Osteocyte (in vitro differentiated cells): ENCODE results near the gene L3MBTL2. TPM values are rescaled to one million over a fixed set of nuclear protein-coding genes. Genes with fewer than 3 reads are reported as not detected.

ENCODE experiments used
- DNase-seq: peaks from one replicate; pipeline ENCODE4 v3.0.0; 2021; ENCODE audit warnings: mixed read lengths; ENCODE audit not compliant: unreplicated experiment; ENCODE audit errors: extremely low spot score
- H3K27ac Mint-ChIP-seq: one replicate; pipeline ENCODE4 v1.8.0; 2021; ENCODE audit warnings: mild to moderate bottlenecking, mixed read lengths; ENCODE audit not compliant: unreplicated experiment
- H3K27me3 Mint-ChIP-seq: one replicate; pipeline ENCODE4 v1.8.0; 2021; ENCODE audit warnings: mixed read lengths; ENCODE audit not compliant: unreplicated experiment
- H3K36me3 Mint-ChIP-seq: one replicate; pipeline ENCODE4 v1.8.0; 2021; ENCODE audit warnings: mixed read lengths; ENCODE audit not compliant: unreplicated experiment
- H3K4me1 Mint-ChIP-seq: one replicate; pipeline ENCODE4 v1.8.0; 2021; ENCODE audit warnings: mixed read lengths; ENCODE audit not compliant: unreplicated experiment
- H3K4me3 Mint-ChIP-seq: one replicate; pipeline ENCODE4 v1.8.0; 2021; ENCODE audit warnings: mild to moderate bottlenecking, moderate library complexity, mixed read lengths; ENCODE audit not compliant: unreplicated experiment
- H3K9me3 Mint-ChIP-seq: one replicate; pipeline ENCODE4 v1.8.0; 2021; ENCODE audit warnings: mixed read lengths; ENCODE audit not compliant: unreplicated experiment
- CTCF ChIP-seq: fragments of 200-600 bp; sonication (generic); IDR thresholded peaks from 2 replicates; pipeline ENCODE4 v1.5.0; 2021; ENCODE audit warnings: antibody characterized with exemption, mild to moderate bottlenecking, moderate library complexity
- total RNA-seq: library from RNA; stranded (reverse); gene quantifications from 2 replicates; pipeline ENCODE4 v1.2.1, GENCODE V29; 2021

Gene L3MBTL2
- total RNA-seq, 1 donor from 2014 or later: 25.9 TPM

DNA sequence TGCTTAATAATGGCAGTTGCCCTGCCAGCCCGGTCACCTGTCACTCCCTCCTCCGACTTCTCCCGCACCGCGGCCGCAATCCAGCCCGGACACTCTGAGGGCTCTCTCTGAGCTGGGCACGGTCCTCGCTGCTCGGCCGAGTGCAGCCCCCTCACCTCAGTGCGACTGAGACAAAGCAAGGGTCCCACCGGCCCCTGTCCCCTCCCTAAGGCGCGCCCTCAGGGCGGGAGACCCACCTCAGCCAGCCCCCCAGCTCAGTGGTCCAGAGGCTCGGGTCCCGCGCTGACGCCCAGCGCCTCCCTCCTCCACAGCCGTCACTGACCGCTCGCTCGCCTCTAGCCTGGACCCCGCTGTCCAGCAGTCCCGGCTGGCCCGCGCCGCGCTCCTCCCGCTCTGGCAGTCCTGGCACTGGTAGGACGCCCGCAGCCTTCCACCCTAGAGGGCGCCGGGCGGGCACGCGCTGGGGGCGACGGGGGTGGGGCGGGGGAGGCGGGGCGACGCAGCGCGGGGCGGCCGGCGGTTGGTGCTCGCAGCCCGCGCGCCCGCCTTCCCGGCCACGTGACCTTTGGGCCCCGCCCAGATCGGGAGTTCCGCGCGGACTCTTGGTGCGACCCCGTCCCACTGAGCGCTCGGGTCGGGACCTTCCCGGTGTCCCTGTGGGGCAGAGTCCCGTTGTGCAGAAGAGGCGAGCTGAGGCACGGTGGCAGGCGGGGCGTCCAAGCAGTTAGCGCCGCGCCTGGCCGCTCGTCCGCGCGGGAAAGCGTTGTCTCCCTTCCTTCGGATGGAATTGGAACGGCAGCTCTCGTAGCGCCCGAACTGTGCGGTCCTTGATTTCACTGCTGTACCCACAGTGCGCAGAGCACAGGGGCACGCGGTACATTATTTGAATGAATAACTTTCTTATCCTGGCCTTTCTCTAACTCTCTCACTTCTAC, 7.8 kb upstream of the L3MBTL2 start:
- no peak for TF ChIP-seq CTCF
- Mint-ChIP-seq H3K27me3 (peaks cover 10% of the 10 kb centered on the region), H3K9me3 (no peaks in the 10 kb centered on the region), H3K27ac (no peak overlapping the region), H3K36me3 (no peaks in the 10 kb centered on the region), H3K4me3 (peak overlapping the region; percentile 87), H3K4me1 (peaks cover 12% of the 10 kb centered on the region)
- DNase-seq: peak; percentile 89

DNA sequence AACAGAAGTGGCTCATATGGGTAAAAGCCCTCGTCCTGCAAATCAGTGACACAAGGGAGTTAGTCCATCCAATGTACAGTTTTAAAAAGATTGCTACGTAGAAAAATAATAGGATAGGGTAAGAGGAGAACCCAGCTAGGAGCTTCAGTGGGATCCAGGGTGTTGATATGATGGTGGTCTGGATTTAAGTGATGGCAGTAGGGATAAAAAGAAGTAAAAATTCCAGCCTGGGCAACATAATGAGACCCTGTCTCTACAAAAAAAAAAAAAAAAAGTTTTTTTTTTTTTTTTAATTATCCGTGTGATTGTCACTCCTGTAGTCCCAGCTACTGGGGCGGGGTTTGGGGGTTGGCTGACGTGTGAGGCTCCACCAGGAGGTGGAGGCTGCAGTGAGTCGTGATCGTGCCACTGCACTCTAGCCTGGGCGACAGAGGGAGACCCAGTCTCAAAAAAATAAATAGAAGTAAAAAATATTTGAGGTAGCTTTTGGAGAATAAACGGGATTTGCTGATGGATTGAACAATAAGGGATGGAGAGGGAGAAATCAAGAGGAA, 7.0 kb upstream of the L3MBTL2 start:
- Mint-ChIP-seq H3K4me3 (peak overlapping the region; percentile 87), H3K36me3 (no peaks in the 10 kb centered on the region), H3K27ac (no peak overlapping the region), H3K9me3 (no peaks in the 10 kb centered on the region), H3K27me3 (peaks cover 10% of the 10 kb centered on the region), H3K4me1 (peaks cover 12% of the 10 kb centered on the region)
- no peak for DNase-seq
- TF ChIP-seq CTCF: no peak

DNA sequence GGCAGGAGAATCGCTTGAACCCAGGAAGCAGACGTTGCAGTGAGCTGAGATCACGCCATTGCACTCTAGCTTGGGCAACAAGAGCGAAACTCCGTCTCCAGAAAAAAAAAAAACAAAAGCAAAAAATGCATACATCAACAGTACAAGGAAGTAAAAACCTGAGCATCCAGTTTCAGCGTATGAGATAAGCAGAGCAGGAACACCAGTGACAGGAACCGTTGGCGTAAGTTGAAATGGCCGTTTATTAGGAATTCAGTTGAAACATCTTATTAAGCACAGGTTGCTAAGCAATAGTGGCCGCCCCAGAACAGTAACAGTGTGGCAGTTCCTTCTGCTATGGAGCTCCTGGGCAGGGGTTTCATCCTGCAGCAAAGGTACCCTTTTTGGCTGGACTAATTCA, 4.0 kb upstream of the L3MBTL2 start:
- no peak overlapping the region for H3K27ac Mint-ChIP-seq

GRCh38 chr22:41203118-41203517, 2.0 kb upstream of the L3MBTL2 start:
- Mint-ChIP-seq H3K27ac (no peak overlapping the region), H3K36me3 (no peaks in the 10 kb centered on the region), H3K9me3 (no peaks in the 10 kb centered on the region), H3K4me3 (no peak overlapping the region), H3K4me1 (peaks cover 20% of the 10 kb centered on the region), H3K27me3 (peaks cover 18% of the 10 kb centered on the region)
- no peak for TF ChIP-seq CTCF
- no peak for DNase-seq

More for the DNA sequence above, 4.0 kb upstream of the L3MBTL2 start:
- TF ChIP-seq CTCF: no peak
- peaks cover 26% of the 10 kb centered on the region for H3K4me1 Mint-ChIP-seq
- no peak for DNase-seq
- H3K36me3 Mint-ChIP-seq: no peaks in the 10 kb centered on the region
- no peak overlapping the region for H3K4me3 Mint-ChIP-seq
- peaks cover 18% of the 10 kb centered on the region for H3K27me3 Mint-ChIP-seq
- no peaks in the 10 kb centered on the region for H3K9me3 Mint-ChIP-seq

DNA sequence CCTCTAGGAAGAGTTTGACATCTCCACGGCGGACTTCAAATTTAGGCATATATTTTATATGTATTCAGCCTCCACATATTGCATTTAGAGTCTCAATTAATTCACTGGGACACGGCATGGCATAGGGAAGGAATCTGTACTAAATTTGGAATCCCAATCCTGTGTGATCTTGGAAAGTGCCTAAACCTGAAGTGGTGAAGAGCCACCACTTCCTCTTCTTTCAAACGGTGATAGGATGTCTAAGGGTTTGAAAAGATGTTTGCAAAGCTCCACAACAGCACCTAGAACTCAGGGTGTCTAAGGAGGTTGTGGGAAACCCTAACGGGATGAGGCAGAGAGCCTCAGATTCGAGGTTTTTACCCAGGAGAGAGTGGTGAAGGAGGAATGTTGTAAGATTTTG, 1.0 kb upstream of the L3MBTL2 start:
- Mint-ChIP-seq H3K4me1 (peaks cover 17% of the 10 kb centered on the region), H3K36me3 (peaks cover 3% of the 10 kb centered on the region), H3K9me3 (no peaks in the 10 kb centered on the region), H3K27me3 (peaks cover 18% of the 10 kb centered on the region), H3K27ac (no peak overlapping the region), H3K4me3 (no peak overlapping the region)
- no peak for TF ChIP-seq CTCF
- no peak for DNase-seq
